Amniotic stem cell (primary cell): Measurements from ENCODE around the gene PPP1R14B.
A peak's percentile ranks its signal among the peaks of the same experiment; 100 is the strongest.

ENCODE experiments used
- DNase-seq: peaks from one replicate; lab custom pipeline; 2025; lab: John Stamatoyannopoulos, UW

PPP1R14B gene

DNA sequence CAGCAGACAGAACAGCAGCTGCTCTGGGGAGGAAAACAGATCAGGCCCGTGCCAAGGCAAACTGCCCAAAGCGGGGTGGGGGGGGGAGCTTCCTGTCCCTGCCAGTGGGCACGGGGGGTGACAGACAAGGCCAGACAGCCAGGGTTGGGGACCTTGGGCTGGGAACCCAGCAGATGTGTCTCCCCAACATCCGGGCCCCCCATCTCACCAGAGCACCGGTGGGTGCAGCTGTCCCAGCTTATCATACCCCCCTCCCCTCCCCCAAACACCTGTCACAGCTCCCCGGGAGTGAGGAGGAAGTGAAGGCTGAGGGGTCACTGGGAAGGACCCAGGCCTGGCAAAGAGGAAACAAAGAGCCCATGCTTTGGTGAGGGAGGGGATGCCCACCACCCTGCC, 1.3 kb downstream of the PPP1R14B start:
- no peak for DNase-seq

DNA sequence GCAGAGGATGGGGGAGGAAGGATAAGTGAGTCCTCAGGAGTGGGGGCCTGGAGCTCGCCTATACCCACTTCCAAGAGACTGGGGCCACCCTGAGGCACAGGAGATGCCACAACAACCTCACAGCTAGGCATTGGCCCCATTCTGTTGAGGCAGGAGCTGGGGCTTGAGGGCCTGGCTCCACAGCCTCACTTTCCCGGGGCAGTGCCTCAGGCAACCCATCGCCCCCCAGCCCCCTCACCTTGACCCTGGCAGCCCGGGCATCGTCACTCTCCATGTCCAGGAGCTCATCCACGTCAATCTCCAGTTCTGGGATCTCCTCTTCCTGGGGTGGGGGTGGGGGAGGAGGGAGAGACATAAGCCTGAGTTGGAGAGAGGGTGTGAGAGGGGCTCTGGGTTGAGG, 1.8 kb downstream of the PPP1R14B start:
- DNase-seq, result no peak

GRCh38 chr11:64244107-64244506, 2.6 kb downstream of the PPP1R14B start:
- DNase-seq, result no peak

GRCh38 chr11:64243236-64243854, 3.4 kb downstream of the PPP1R14B start:
- DNase-seq, result no peak

GRCh38 chr11:64241491-64242374, 5.0 kb downstream of the PPP1R14B start:
- DNase-seq, result no peak

DNA sequence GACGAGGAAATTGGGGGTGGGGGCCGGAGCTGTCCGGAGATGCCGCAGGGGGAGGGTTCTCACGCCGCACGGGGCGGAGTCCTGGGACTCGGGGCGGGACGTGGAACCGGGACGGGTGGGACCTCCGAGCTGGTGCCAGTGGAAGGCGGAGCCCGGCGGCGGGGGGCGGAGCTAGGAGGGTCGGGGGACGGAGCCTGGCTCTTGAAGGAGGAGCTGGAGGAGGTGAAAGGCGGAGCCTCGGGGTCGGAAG, 5.6 kb downstream of the PPP1R14B start:
- DNase-seq, result peak; percentile 98

DNA sequence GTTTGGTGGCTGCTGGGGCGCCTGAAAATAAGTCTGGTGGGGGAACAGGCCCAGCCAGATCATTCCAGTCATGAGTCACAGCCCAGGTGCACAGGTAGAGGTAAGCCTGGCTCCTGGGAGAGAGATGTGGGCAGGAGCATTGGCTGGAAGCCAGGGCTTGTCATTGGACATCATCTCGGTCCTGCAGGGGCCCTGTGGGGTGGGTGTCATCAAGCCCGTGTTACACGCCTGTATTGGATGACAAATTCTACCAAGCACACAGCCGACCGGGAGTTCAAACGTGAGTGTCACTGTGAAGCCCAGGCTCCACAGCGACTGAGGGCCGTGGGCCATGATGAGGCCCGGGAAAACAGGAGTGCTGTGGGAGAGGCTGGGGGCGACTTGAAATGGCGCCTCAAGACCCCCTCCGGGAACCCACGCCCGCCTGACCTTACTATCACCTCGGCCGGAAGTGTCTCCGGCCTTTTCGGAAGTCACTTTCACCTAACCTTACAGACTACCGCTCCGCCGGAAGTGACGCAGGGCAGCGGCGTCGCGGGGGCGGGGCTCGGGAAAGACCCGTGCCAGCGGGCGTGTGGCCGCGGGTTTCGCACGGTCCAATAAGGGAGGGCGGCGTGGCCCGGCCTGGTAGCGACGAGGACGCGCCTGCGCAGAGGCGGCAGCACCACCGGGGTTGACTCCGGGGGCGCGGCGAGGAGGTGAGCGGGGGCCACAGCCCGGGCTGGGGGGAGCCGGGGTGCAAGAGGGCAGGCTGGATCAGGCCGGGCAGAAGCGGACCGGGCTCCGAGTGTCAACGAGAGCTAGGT, 6.1 kb downstream of the PPP1R14B start, which contains the start of gene FKBP2:
TSS of gene FKBP2 (plus strand) at position 661 of the 806 bp plus-strand sequence. CDS start 1,293 bp downstream, outside the sequence.
- DNase-seq, result peak; percentile 94

GRCh38 chr11:64239662-64240434, 6.9 kb downstream of the PPP1R14B start:
- no peak for DNase-seq

GRCh38 chr11:64238999-64239398, 7.7 kb downstream of the PPP1R14B start:
- no peak for DNase-seq

DNA sequence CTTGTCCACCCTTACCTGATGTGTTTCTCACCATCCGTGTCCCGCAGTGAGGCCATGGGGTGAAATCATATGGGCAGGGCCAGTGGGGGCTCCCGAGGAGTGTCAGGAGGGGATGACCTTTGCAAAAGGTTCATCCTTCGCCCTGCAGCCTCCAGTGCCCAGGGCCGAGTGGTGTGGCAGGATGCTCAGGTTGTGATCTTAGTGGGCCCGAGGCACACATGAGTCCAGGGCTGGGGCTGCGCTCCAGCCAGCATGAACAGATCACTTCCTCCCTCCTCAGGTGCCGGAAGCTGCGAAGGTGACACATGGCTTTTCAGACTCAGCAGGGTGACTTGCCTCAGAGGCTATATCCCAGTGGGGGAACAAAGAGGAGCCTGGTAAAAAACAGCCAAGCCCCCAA, 8.7 kb downstream of the PPP1R14B start:
- DNase-seq, result no peak

GRCh38 chr11:64237484-64237951, 9.2 kb downstream of the PPP1R14B start:
- no peak for DNase-seq

- DNase-seq, result no peak
These were observed 11.1 kb downstream of the PPP1R14B start for GRCh38 chr11:64235437-64236161.

- DNase-seq, result no peak
These were observed 11.9 kb downstream of the PPP1R14B start for GRCh38 chr11:64234647-64235379.

DNA sequence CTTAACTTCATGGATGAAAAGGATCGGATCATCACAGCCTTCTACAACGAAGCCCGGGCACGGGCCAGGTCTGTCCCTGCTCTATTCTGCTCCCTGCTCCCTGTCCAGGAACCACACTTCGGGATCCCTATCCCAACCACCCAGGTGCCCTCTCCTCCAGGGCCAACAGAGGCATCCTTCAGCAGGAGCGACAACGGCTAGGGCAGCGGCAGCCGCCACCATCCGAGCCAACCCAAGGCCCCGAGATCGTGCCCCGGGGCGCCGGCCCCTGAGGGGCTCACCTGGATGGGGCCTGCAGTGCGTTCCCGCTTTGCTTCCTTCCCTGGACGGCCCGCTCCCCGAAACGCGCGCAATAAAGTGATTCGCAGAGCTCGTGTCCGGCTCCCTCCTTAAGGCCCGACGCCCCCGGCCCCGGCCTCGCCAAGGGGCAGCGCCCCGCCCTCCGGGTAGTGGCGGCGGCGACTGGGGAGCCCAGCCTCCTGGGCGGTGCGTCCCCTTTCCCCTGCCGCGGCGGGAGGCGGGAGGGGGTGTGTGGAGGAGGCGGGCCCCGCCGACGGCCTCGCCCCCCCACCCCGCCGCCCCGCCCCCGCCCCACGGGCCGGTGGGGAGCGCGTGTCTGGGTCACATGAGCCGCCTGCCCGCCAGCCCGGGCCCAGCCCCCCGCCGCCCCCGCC, 12.7 kb downstream of the PPP1R14B start, which contains the start of gene VEGFB:
TSS of gene VEGFB (plus strand) at position 672 of the 674 bp plus-strand sequence. CDS start 250 bp downstream, outside the sequence.
- DNase-seq, result no peak

- DNase-seq, result no peak
These were observed 13.8 kb downstream of the PPP1R14B start for GRCh38 chr11:64232967-64233315.

- no peak for DNase-seq
These were observed 14.4 kb downstream of the PPP1R14B start for GRCh38 chr11:64232182-64232966.

GRCh38 chr11:64231546-64231945, 15.2 kb downstream of the PPP1R14B start:
- no peak for DNase-seq

GRCh38 chr11:64230985-64231365, 15.8 kb downstream of the PPP1R14B start:
- DNase-seq, result no peak
